Measurements from ENCODE around the gene CPNE7.
A peak's percentile ranks its signal among the peaks of the same experiment; 100 is the strongest.

The CPNE7 gene

DNA sequence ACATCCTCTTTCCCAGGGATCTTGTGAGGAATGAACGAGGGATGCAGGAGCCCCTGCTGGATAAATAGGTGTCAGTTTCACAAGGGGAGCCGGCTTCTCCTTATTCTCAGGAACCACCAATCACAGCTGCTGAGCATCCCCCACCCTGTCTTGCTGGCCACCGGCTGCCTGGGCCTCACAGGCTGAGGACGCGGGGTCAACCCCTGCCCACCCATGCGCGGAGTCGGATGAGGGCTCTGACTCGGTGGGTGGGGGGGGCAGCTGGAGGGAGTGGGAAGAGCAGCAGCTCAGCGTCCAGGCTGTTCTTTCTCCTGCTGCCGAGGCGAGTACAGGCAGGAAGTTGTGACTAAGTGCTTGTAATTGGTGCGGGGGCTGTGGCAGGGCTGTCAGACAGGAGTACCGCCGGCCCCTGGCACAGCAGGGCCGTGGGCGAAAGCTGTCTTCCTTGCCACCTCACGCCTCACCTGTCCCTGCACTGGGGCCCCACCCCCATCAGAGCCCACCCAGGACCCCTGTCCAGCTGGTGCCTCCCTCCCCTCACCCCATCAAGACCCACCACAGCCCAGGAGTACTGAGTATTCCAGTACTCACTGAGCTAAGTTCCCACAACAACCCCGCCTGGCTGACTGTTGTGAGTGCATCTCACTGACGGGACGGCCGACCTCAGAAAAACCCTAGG, 26.9 kb downstream of the CPNE7 start (continued):
- TF ChIP-seq ZNF341 (tag by site-specific recombination; IDR thresholded peaks at IDR 0.05; ENCODE audit: low read depth) (peak; percentile 96), ZNF600 (tag by site-specific recombination; IDR thresholded peaks at IDR 0.05) (peak; percentile 67; the same call in 1 of the 2 replicates), ZFHX2 (tag by site-specific recombination; conservative IDR thresholded peaks at IDR 0.05) (peak; percentile 93), ZNF292 (tag by site-specific recombination; IDR thresholded peaks at IDR 0.05; ENCODE audit: borderline replicate concordance, low read depth) (no peak), ZXDB (tag by site-specific recombination; IDR thresholded peaks at IDR 0.05) (peak; percentile 58), KLF9 (tag by site-specific recombination; IDR thresholded peaks at IDR 0.05; ENCODE audit: low read depth) (no peak), ZNF214 (tag by site-specific recombination; IDR thresholded peaks at IDR 0.05; ENCODE audit: borderline replicate concordance) (no peak), ZNF585B (tag by site-specific recombination; IDR thresholded peaks at IDR 0.05) (no peak), ZNF692 (tag by site-specific recombination; IDR thresholded peaks at IDR 0.05) (0 out of 2 replicates have a peak, but pooled peaks have one; percentile 21), ZNF785 (tag by site-specific recombination; IDR thresholded peaks at IDR 0.05) (no peak), ZNF398 (tag by site-specific recombination; IDR thresholded peaks at IDR 0.05) (peak; percentile 34; the same call in 1 of the 2 replicates), ZNF621 (tag by site-specific recombination; IDR thresholded peaks at IDR 0.05) (no peak), ZBTB7A (tag by site-specific recombination; IDR thresholded peaks at IDR 0.05; ENCODE audit: low read depth) (no peak), ZSCAN18 (tag by site-specific recombination; IDR thresholded peaks at IDR 0.05) (no peak), ZNF776 (tag by site-specific recombination; IDR thresholded peaks at IDR 0.05; ENCODE audit: borderline replicate concordance) (no peak), PRDM1 (tag by site-specific recombination; IDR thresholded peaks at IDR 0.05) (no peak), KLF1 (tag by site-specific recombination; IDR thresholded peaks at IDR 0.05) (no peak), ZNF37A (tag by site-specific recombination; IDR thresholded peaks at IDR 0.05) (no peak), ZNF670 (tag by site-specific recombination; IDR thresholded peaks at IDR 0.05; ENCODE audit: low read depth) (no peak), FEZF1 (tag by site-specific recombination; IDR thresholded peaks at IDR 0.05) (0 out of 2 replicates have a peak, but pooled peaks have one; percentile 11), ZNF366 (tag by site-specific recombination; conservative IDR thresholded peaks at IDR 0.05) (0 out of 2 replicates have a peak, but pooled peaks have one; percentile 16), ZNF555 (tag by site-specific recombination; conservative IDR thresholded peaks at IDR 0.05) (no peak), ZNF654 (tag by site-specific recombination; IDR thresholded peaks at IDR 0.05; ENCODE audit: low read depth) (no peak), MEIS1 (CRISPR knock-in tag; IDR thresholded peaks at IDR 0.05; ENCODE audit: borderline replicate concordance) (no peak)
- TF ChIP-seq, protein P1, sequence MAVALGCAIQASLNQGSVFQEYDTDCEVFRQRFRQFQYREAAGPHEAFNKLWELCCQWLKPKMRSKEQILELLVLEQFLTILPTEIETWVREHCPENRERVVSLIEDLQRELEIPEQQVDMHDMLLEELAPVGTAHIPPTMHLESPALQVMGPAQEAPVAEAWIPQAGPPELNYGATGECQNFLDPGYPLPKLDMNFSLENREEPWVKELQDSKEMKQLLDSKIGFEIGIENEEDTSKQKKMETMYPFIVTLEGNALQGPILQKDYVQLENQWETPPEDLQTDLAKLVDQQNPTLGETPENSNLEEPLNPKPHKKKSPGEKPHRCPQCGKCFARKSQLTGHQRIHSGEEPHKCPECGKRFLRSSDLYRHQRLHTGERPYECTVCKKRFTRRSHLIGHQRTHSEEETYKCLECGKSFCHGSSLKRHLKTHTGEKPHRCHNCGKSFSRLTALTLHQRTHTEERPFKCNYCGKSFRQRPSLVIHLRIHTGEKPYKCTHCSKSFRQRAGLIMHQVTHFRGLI (tag by site-specific recombination; IDR thresholded peaks at IDR 0.05), result no peak
- TF ChIP-seq, protein P2, sequence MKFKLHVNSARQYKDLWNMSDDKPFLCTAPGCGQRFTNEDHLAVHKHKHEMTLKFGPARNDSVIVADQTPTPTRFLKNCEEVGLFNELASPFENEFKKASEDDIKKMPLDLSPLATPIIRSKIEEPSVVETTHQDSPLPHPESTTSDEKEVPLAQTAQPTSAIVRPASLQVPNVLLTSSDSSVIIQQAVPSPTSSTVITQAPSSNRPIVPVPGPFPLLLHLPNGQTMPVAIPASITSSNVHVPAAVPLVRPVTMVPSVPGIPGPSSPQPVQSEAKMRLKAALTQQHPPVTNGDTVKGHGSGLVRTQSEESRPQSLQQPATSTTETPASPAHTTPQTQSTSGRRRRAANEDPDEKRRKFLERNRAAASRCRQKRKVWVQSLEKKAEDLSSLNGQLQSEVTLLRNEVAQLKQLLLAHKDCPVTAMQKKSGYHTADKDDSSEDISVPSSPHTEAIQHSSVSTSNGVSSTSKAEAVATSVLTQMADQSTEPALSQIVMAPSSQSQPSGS (tag by site-specific recombination; IDR thresholded peaks at IDR 0.05; ENCODE audit: low read depth), result no peak
- TF ChIP-seq, protein P3, sequence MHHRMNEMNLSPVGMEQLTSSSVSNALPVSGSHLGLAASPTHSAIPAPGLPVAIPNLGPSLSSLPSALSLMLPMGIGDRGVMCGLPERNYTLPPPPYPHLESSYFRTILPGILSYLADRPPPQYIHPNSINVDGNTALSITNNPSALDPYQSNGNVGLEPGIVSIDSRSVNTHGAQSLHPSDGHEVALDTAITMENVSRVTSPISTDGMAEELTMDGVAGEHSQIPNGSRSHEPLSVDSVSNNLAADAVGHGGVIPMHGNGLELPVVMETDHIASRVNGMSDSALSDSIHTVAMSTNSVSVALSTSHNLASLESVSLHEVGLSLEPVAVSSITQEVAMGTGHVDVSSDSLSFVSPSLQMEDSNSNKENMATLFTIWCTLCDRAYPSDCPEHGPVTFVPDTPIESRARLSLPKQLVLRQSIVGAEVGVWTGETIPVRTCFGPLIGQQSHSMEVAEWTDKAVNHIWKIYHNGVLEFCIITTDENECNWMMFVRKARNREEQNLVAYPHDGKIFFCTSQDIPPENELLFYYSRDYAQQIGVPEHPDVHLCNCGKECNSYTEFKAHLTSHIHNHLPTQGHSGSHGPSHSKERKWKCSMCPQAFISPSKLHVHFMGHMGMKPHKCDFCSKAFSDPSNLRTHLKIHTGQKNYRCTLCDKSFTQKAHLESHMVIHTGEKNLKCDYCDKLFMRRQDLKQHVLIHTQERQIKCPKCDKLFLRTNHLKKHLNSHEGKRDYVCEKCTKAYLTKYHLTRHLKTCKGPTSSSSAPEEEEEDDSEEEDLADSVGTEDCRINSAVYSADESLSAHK (tag by site-specific recombination; IDR thresholded peaks at IDR 0.05), result peak; percentile 54; the same call in 1 of the 2 replicates
- TF ChIP-seq, protein P4, sequence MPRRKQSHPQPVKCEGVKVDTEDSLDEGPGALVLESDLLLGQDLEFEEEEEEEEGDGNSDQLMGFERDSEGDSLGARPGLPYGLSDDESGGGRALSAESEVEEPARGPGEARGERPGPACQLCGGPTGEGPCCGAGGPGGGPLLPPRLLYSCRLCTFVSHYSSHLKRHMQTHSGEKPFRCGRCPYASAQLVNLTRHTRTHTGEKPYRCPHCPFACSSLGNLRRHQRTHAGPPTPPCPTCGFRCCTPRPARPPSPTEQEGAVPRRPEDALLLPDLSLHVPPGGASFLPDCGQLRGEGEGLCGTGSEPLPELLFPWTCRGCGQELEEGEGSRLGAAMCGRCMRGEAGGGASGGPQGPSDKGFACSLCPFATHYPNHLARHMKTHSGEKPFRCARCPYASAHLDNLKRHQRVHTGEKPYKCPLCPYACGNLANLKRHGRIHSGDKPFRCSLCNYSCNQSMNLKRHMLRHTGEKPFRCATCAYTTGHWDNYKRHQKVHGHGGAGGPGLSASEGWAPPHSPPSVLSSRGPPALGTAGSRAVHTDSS (tag by site-specific recombination; IDR thresholded peaks at IDR 0.05), result no peak

All from HEK293 (cell line).